GM12874 (cell line): ENCODE data around the gene ERICH2.

Experiments used
- CTCF ChIP-seq: IDR thresholded peaks from 2 replicates; pipeline ENCODE4 v1.5.1; 2011; ENCODE audit warnings: low read depth, mild to moderate bottlenecking, control low read depth, low read length, moderate library complexity; ENCODE audit not compliant: insufficient read depth

ERICH2 gene

DNA sequence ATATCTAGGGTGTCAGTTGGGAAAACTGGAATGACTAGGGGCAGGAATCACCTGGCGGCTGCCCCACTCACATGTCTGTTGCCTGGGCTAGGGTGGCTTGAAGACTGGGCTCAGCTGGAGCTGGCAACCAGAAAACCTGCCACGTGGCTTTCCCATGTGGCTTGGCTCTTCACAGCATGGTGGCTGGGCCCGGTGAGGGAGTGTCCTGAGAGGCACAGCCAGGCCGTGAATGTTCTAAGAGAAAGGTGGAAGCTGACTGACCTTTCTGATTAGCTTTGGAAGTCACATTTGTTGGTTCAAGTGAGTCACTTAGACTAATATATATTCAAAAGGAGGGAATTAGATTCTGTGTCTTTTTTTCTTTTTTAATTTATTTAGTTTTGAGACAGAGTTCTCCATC lies 32.4 kb upstream of the ERICH2 start:
- TF ChIP-seq CTCF = no peak

- no peak for TF ChIP-seq CTCF
Observed at GRCh38 chr2:170739048-170739447, 31.1 kb upstream of the ERICH2 start.

DNA sequence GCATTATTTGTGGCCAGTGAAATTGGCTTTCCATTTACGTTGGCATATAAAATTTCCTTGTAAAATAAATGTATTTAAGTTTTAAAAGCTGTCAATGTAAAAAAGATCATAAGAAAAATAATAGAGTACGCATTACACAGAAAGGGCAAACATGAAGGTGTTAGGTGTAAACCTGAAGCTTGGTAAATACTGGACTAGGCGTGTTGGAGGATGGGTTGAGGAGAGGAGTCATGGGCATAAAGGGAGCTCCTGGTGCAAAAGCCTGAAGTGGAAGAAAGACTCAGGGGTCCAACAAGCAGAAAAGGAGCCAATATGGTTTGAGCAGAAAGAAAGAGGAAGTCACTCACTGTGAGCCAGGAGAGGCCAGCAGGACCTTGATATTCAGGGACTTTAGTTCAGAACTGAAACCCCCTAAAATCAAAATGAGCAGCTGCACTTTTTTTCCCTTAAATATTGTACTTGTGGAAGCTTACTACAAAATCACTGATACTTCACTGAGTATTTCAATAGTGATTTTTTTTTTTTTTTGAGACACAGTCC lies 30.6 kb upstream of the ERICH2 start:
- TF ChIP-seq CTCF = no peak

DNA sequence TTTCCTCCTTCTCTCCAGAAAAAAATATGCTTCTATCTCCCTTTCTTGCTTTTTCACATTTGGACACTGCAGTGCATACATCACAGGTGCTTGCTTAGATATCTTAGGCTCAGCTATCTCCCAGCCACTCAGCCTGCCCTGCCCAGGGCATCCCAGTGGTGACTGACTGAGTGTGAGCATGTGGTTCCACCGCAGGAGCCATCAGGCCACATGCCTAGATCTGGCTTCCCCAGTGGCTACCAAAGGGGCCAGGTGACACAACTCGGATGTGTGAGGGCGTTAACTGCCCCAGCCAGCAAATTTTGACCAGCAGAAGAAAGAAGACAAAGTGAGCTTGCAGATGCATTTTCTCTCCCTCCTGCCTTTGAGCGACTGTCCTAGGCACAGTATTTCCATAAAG lies 29.5 kb upstream of the ERICH2 start:
- TF ChIP-seq CTCF = no peak

- no peak for TF ChIP-seq CTCF
Observed at GRCh38 chr2:170742000-170742399, 28.2 kb upstream of the ERICH2 start.

DNA sequence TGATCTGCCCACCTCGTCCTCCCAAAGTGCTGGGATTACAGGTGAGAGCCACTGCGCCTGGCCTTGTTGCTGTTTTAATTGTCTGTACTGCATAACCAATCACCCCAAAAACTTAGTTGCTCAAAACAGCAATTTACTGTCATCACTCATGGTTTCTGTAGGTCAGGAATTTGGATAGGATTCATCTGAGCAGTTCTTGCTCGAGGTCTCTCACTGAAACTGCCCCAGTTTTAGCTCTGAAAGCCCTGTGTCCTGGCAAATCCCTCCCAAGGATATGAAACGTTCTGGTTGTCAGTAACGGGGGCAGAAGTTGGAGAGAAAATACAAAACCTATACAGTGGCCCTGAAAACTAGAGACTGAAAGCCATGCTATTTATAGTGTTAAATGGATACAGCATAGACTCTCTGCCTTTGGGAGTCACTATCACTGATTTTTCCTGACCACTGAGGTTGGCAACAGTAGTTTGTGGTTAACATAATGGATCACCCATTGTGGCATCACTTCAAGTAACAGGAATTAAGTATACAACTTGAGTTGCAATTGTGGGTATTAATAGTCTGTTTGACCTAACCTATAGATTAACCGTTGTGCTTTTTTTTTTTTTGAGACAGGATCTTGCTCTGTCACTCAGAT lies 27.2 kb upstream of the ERICH2 start:
- no peak for TF ChIP-seq CTCF

GRCh38 chr2:170743530-170744239 lies 26.5 kb upstream of the ERICH2 start:
- TF ChIP-seq CTCF = no peak
